Hepatocyte (in vitro differentiated cells): ENCODE data around the gene ARHGAP42. TPM values are rescaled to one million over a fixed set of nuclear protein-coding genes. Genes with fewer than 3 reads are reported as not detected.

Source experiments
- DNase-seq: peaks from one replicate; pipeline ENCODE4 v3.0.0-alpha.2; 2016; ENCODE audit warnings: low spot score
- H2AFZ ChIP-seq: fragments of 200-600 bp; sonication (generic); 2 replicates; pipeline ENCODE4 v1.6.0; 2016; ENCODE audit warnings: antibody characterized with exemption, mild to moderate bottlenecking
- H3K27ac ChIP-seq: fragments of 200-600 bp; sonication (generic); 2 replicates; pipeline ENCODE4 v1.5.1; 2016; ENCODE audit warnings: mild to moderate bottlenecking
- H3K27me3 ChIP-seq: fragments of 200-600 bp; sonication (generic); 2 replicates; pipeline ENCODE4 v1.6.1; 2016
- H3K36me3 ChIP-seq: fragments of 200-600 bp; sonication (generic); replicated peaks from 2 replicates; pipeline ENCODE4 v1.5.1; 2016; ENCODE audit warnings: low read depth; ENCODE audit not compliant: insufficient read depth
- H3K4me1 ChIP-seq: fragments of 200-600 bp; sonication (generic); 2 replicates; pipeline ENCODE4 v1.5.1; 2016; ENCODE audit warnings: mild to moderate bottlenecking, moderate library complexity; ENCODE audit not compliant: insufficient read depth
- H3K4me2 ChIP-seq: fragments of 200-600 bp; sonication (generic); 2 replicates; pipeline ENCODE4 v1.6.0; 2016
- H3K4me3 ChIP-seq: fragments of 200-600 bp; sonication (generic); 2 replicates; pipeline ENCODE4 v1.5.1; 2016; ENCODE audit warnings: mild to moderate bottlenecking
- H3K79me2 ChIP-seq: fragments of 200-600 bp; sonication (generic); 2 replicates; pipeline ENCODE4 v1.6.0; 2017; ENCODE audit warnings: mild to moderate bottlenecking
- H3K9me2 ChIP-seq: fragments of 200-600 bp; sonication (generic); replicated peaks from 2 replicates; pipeline ENCODE4 v1.6.0; 2017; ENCODE audit warnings: mild to moderate bottlenecking; ENCODE audit not compliant: insufficient read depth
- H3K9me3 ChIP-seq: fragments of 200-600 bp; sonication (generic); 2 replicates; pipeline ENCODE4 v1.5.1; 2016; ENCODE audit warnings: low read depth, mild to moderate bottlenecking
- H4K20me1 ChIP-seq: fragments of 200-600 bp; sonication (generic); 2 replicates; pipeline ENCODE4 v1.6.0; 2016; ENCODE audit warnings: mild to moderate bottlenecking; ENCODE audit not compliant: insufficient read depth, poor library complexity, severe bottlenecking
- EZH2 ChIP-seq: fragments of 200-600 bp; sonication (generic); IDR thresholded peaks from 2 replicates; pipeline ENCODE4 v1.6.1; 2016; ENCODE audit warnings: antibody characterized with exemption, mild to moderate bottlenecking, borderline replicate concordance
- EZH2phosphoT487 ChIP-seq: fragments of 200-600 bp; sonication (generic); IDR thresholded peaks from one replicate; pipeline ENCODE4 v1.6.1; 2018; ENCODE audit warnings: antibody characterized with exemption, mild to moderate bottlenecking, low read depth, moderate library complexity; ENCODE audit not compliant: unreplicated experiment, severe bottlenecking
- WGBS: methylation state at CpG from one replicate; pipeline ENCODE4 v1.1.6; 2016; ENCODE audit warnings: low lambda C conversion rate; ENCODE audit errors: missing lambda C conversion rate; 5-methylcytosine and 5-hydroxymethylcytosine counted together
- polyA plus RNA-seq: library from polyadenylated mRNA; unstranded; fragments of >200 nt; fragmentation: Nextera tagmentation; extraction: Ambion mirVana; gene quantifications from 2 replicates; pipeline ENCODE4 v1.2.1, GENCODE V29; 2016
- total RNA-seq: library from RNA; depleted of rRNA; stranded (reverse); fragments of >200 nt; gene quantifications from 2 replicates; pipeline ENCODE4 v1.2.3, GENCODE V29; 2014
- TF ChIP-seq, protein P1 (sequence below): fragments of 200-600 bp; sonication (generic); IDR thresholded peaks from 2 replicates; pipeline ENCODE4 v1.5.1; 2016; ENCODE audit warnings: antibody characterized with exemption, mild to moderate bottlenecking; ENCODE audit not compliant: poor library complexity

The ARHGAP42 gene
- total and polyA plus RNA-seq, 2 experiments from 2014 or later = 8.7 to 26.5 TPM

DNA sequence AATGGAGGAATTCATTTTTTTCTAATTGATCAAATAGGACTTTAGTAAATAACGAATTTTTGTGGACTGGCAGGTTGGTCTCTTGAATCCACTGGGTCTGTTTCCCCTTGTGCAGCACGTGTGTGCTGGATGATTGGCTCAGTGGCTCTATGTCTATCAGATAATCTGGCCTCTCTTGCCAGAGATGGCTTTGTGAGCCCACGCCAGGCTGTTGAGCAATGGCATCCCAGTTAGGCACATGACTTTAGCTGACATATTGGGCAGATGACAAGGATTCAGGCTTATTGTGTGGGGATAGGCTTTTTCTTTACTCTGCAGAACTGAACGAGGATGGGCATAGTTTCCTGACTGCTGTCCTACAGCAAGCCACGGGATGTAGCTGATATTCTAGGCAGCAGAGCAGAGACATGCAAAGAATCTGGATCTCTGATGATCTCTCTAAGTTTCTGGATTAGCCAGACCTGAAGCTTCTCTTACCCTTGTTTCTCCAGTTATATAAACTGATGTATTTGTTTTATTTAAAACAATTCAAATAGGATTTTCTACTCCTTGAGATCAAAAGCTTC lies 144.9 kb downstream of the ARHGAP42 start:
- no peak overlapping the region for H2AFZ ChIP-seq

DNA sequence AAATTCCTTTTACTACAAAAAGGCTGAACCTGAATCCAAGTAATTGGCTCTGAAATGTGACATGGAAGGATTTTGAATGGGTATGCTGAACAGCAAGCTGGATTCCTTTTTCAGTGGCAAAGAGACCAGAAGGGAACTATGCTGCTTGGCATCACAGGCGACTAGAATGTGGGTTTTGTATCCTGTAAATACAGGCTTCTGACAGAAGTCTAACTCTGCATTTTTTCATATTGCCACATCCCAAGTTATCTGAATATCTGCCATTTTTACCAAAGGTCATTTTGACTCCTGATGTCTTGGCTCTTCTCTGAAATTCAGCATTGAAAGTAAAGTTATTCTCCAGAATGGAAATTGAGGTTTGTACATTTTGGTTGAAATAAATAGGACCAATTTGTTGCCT lies 145.7 kb downstream of the ARHGAP42 start:
- Histone ChIP-seq H3K4me3 (no peak overlapping the region), H3K79me2 (peaks cover 19% of the 10 kb centered on the region), H3K36me3 (no peaks in the 10 kb centered on the region), H3K9me2 (no peaks in the 10 kb centered on the region), H3K4me1 (peaks cover 18% of the 10 kb centered on the region), H3K27ac (no peak overlapping the region), H3K27me3 (no peaks in the 10 kb centered on the region), H2AFZ (no peak overlapping the region), H4K20me1 (no peaks in the 10 kb centered on the region), H3K9me3 (no peaks in the 10 kb centered on the region), H3K4me2 (no peak overlapping the region)
- TF ChIP-seq, protein P1, sequence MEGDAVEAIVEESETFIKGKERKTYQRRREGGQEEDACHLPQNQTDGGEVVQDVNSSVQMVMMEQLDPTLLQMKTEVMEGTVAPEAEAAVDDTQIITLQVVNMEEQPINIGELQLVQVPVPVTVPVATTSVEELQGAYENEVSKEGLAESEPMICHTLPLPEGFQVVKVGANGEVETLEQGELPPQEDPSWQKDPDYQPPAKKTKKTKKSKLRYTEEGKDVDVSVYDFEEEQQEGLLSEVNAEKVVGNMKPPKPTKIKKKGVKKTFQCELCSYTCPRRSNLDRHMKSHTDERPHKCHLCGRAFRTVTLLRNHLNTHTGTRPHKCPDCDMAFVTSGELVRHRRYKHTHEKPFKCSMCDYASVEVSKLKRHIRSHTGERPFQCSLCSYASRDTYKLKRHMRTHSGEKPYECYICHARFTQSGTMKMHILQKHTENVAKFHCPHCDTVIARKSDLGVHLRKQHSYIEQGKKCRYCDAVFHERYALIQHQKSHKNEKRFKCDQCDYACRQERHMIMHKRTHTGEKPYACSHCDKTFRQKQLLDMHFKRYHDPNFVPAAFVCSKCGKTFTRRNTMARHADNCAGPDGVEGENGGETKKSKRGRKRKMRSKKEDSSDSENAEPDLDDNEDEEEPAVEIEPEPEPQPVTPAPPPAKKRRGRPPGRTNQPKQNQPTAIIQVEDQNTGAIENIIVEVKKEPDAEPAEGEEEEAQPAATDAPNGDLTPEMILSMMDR = no peak
- TF ChIP-seq EZH2phosphoT487 = no peak
- TF ChIP-seq EZH2 = no peak
- 87% methylated on average over 1 of the region's 1 CpG for WGBS
- no peak for DNase-seq

More for the DNA sequence above, 144.9 kb downstream of the ARHGAP42 start:
- Histone ChIP-seq H3K27me3 (no peaks in the 10 kb centered on the region), H3K9me3 (no peaks in the 10 kb centered on the region), H3K4me1 (peaks cover 18% of the 10 kb centered on the region), H3K9me2 (no peaks in the 10 kb centered on the region), H4K20me1 (no peaks in the 10 kb centered on the region), H3K4me2 (no peak overlapping the region), H3K36me3 (no peaks in the 10 kb centered on the region), H3K79me2 (peaks cover 14% of the 10 kb centered on the region), H3K27ac (peak overlapping the region; percentile 7), H3K4me3 (no peak overlapping the region)
- DNase-seq = no peak
- WGBS = 81% methylated on average over 5 of the region's 5 CpGs
- TF ChIP-seq EZH2phosphoT487 = no peak
- TF ChIP-seq EZH2 = no peak
- TF ChIP-seq, protein P1 = no peak

DNA sequence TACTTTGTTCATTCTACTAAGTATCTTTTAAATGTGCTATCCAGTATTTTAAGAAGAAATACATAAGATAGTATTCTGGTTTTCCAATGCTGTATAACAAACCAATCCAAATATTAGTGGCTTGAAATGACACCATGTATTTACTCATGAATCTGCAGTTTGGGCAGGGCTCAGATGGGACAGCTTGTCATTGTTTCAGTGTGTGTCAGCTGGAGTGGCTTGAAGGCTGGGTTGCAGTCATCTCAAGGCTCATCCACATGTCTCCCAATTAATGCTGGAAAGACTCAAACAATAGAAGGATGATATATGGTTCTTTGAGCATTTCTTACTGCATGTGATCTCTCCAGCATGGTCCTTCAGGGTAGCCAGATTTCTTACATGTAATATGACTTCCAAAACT lies 146.2 kb downstream of the ARHGAP42 start:
- Histone ChIP-seq H3K4me2 (no peak overlapping the region), H3K79me2 (peaks cover 23% of the 10 kb centered on the region), H3K9me2 (no peaks in the 10 kb centered on the region), H3K9me3 (no peaks in the 10 kb centered on the region), H3K4me3 (no peak overlapping the region), H3K27ac (no peak overlapping the region), H3K27me3 (no peaks in the 10 kb centered on the region), H3K36me3 (no peaks in the 10 kb centered on the region), H2AFZ (no peak overlapping the region), H4K20me1 (no peaks in the 10 kb centered on the region), H3K4me1 (peaks cover 18% of the 10 kb centered on the region)
- no peak for TF ChIP-seq EZH2
- no peak for TF ChIP-seq EZH2phosphoT487
- TF ChIP-seq, protein P1 = no peak
- DNase-seq = no peak

DNA sequence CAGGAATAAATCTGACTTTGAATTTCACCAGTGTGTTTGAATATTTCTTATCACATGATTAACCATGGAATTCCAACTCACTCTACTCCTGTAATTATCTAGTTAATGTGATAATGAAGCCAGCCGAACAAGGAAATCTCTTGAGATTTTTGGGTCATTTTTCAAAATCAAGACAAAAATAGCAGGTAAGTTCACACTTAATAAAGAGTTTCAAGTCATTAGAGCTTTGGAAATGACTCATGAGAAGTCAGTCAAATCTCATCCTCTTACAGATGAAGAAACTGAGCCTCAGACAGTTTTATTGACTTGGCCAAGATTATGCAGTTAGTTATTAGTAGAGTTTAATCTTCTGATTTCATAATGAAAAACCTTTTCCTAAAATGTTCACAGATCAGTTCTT lies 148.8 kb downstream of the ARHGAP42 start:
- no peaks in the 10 kb centered on the region for H3K9me3 ChIP-seq
- peaks cover 28% of the 10 kb centered on the region for H3K79me2 ChIP-seq
- no peaks in the 10 kb centered on the region for H3K9me2 ChIP-seq
- H3K4me3 ChIP-seq = no peak overlapping the region
- no peak for DNase-seq
- H4K20me1 ChIP-seq = no peaks in the 10 kb centered on the region
- TF ChIP-seq, protein P1 = no peak
- TF ChIP-seq EZH2 = no peak
- TF ChIP-seq EZH2phosphoT487 = no peak
- peaks cover 8% of the 10 kb centered on the region for H3K4me1 ChIP-seq
- H2AFZ ChIP-seq = no peak overlapping the region
- H3K4me2 ChIP-seq = no peak overlapping the region
- 59% methylated on average over 1 of the region's 1 CpG for WGBS
- H3K27ac ChIP-seq = no peak overlapping the region
- H3K27me3 ChIP-seq = no peaks in the 10 kb centered on the region
- no peaks in the 10 kb centered on the region for H3K36me3 ChIP-seq
